Measurements from ENCODE around the gene ZNF275.

ZNF275 gene

DNA sequence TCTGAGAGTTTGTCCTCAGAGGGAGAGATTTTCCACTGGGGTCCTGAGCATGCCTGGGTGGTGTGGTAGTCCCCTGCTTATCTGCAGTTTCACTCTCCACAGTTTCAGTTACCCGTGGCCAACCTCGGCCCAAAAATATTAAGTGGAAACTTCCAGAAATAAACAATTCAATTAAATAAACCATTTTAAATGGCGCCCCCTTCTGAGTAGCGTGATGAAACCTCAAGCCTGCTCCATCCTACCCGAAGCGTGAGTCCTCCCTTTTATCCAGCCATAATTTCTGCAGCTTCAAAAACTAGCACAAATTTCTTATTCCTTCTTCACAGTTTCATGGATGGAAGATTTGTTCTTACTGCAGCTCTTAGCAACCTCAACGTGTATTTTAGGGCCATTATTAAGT lies 40.5 kb downstream of the ZNF275 start:
- TF ChIP-seq TAF1 (IDR thresholded peaks at IDR 0.05; ENCODE audit: borderline replicate concordance, insufficient read depth, low read length) (no peak), POLR2AphosphoS5 (IDR thresholded peaks at IDR 0.05; ENCODE audit: low read depth, low read length) (no peak)

DNA sequence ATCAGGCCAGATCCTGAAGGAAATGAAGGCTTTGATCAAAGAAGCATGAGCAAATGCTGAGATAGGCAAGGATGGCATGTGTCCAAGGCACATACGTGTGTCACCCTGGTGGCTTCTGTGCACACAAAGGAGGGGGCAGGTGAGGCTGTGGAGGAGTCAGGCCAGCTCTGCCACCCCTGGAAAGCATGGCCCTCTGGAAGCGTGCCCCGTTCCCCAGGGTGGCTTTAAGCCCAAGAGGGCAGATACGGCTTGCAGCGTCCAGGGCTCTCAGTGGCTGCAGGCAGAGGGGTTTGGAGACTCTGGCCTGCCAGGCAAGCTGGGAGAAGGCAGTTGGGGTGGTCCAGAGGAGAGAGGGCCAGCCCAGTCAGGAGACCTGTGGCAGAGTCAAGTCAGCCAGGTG lies 41.6 kb downstream of the ZNF275 start:
- TF ChIP-seq REST (IDR thresholded peaks at IDR 0.05; ENCODE audit: insufficient read depth in 1 of 2, low read depth in 2 of 2, low read length in 2 of 2): no peak
- no peak for TF ChIP-seq FOXP2 (optimal IDR thresholded peaks at IDR 0.05; ENCODE audit: borderline replicate concordance, extremely low read depth, extremely low read length, insufficient read depth)
- no peak for TF ChIP-seq SIN3A (IDR thresholded peaks at IDR 0.05; ENCODE audit: borderline replicate concordance, insufficient read depth, low read length)
- no peak for TF ChIP-seq POLR2AphosphoS5 (IDR thresholded peaks at IDR 0.05; ENCODE audit: low read depth, low read length)
- no peak for TF ChIP-seq TAF1 (IDR thresholded peaks at IDR 0.05; ENCODE audit: borderline replicate concordance, insufficient read depth, low read length)

- no peak for TF ChIP-seq FOXP2 (optimal IDR thresholded peaks at IDR 0.05; ENCODE audit: borderline replicate concordance, extremely low read depth, extremely low read length, insufficient read depth)
- TF ChIP-seq REST (IDR thresholded peaks at IDR 0.05; ENCODE audit: insufficient read depth in 1 of 2, low read depth in 2 of 2, low read length in 2 of 2): no peak
- TF ChIP-seq TAF1 (IDR thresholded peaks at IDR 0.05; ENCODE audit: borderline replicate concordance, insufficient read depth, low read length): no peak
- no peak for TF ChIP-seq SIN3A (IDR thresholded peaks at IDR 0.05; ENCODE audit: borderline replicate concordance, insufficient read depth, low read length)
- TF ChIP-seq POLR2AphosphoS5 (IDR thresholded peaks at IDR 0.05; ENCODE audit: low read depth, low read length): no peak
Observed at GRCh38 chrX:153377727-153378126, 43.8 kb downstream of the ZNF275 start.

GRCh38 chrX:153378607-153379006 lies 44.7 kb downstream of the ZNF275 start:
- TF ChIP-seq REST (IDR thresholded peaks at IDR 0.05; ENCODE audit: insufficient read depth in 1 of 2, low read depth in 2 of 2, low read length in 2 of 2): no peak
- no peak for TF ChIP-seq POLR2AphosphoS5 (IDR thresholded peaks at IDR 0.05; ENCODE audit: low read depth, low read length)
- no peak for TF ChIP-seq FOXP2 (optimal IDR thresholded peaks at IDR 0.05; ENCODE audit: borderline replicate concordance, extremely low read depth, extremely low read length, insufficient read depth)
- no peak for TF ChIP-seq TAF1 (IDR thresholded peaks at IDR 0.05; ENCODE audit: borderline replicate concordance, insufficient read depth, low read length)
- TF ChIP-seq SIN3A (IDR thresholded peaks at IDR 0.05; ENCODE audit: borderline replicate concordance, insufficient read depth, low read length): no peak

GRCh38 chrX:153379508-153379907 lies 45.6 kb downstream of the ZNF275 start:
- TF ChIP-seq POLR2AphosphoS5 (IDR thresholded peaks at IDR 0.05; ENCODE audit: low read depth, low read length): no peak

DNA sequence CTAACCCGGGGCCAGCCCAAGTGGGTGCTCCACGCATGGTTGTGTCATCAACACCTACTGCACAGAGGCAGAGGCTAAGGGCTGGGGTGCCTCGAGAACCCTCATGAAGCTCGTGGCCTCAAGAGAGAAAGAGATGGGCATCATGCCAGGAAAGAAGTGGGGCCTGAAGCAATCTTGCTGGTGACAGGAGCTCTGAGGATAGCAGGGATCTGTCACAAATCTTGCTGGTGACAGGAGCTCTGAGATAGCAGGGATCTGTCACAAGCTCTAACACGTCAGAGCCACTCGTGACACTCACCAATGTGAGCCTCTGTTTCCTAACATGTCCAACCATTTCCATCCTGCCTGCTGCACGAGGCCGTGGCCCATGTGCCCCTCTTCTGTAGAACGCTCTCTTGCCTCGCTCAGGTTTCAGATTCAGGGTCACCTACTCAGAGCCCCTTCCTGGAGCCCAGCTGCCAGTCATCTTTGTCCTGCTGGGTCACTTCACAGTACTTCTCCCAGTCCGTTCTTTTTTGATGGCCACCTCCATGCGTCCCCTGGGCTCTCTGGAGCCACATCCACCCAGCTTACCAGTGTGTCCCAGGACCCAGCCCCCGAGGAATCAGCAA lies 46.1 kb downstream of the ZNF275 start:
- TF ChIP-seq SIN3A (IDR thresholded peaks at IDR 0.05; ENCODE audit: borderline replicate concordance, insufficient read depth, low read length): no peak
- TF ChIP-seq FOXP2 (optimal IDR thresholded peaks at IDR 0.05; ENCODE audit: borderline replicate concordance, extremely low read depth, extremely low read length, insufficient read depth): no peak
- TF ChIP-seq POLR2AphosphoS5 (IDR thresholded peaks at IDR 0.05; ENCODE audit: low read depth, low read length): no peak
- TF ChIP-seq REST (IDR thresholded peaks at IDR 0.05; ENCODE audit: insufficient read depth in 1 of 2, low read depth in 2 of 2, low read length in 2 of 2): no peak
- TF ChIP-seq TAF1 (IDR thresholded peaks at IDR 0.05; ENCODE audit: borderline replicate concordance, insufficient read depth, low read length): no peak

All from PFSK-1 (cell line).